GM23338 (cell line): ENCODE data around the gene TMPRSS6. TPM values are rescaled to one million over a fixed set of nuclear protein-coding genes. Genes with fewer than 3 reads are reported as not detected.

Experiments
- ATAC-seq: fragments of 200-7000 bp; cut with Tn5 transposase; 3 replicates; pipeline ENCODE4 v1.9.1; 2020
- DNase-seq: peaks from one replicate; pipeline ENCODE4 v3.0.0-alpha.2; 2015; ENCODE audit warnings: low spot score
- H2AFZ ChIP-seq: fragments of 200-600 bp; sonication (generic); 2 replicates; pipeline ENCODE4 v1.8.0; 2016; ENCODE audit warnings: antibody characterized with exemption, mild to moderate bottlenecking, moderate library complexity
- H3F3A ChIP-seq: fragments of 200-600 bp; sonication (generic); replicated peaks from 2 replicates; pipeline ENCODE4 v1.8.0; 2017; ENCODE audit warnings: antibody characterized with exemption, mixed run types, low read depth
- H3K27ac ChIP-seq: fragments of 200-600 bp; sonication (generic); 2 replicates; pipeline ENCODE4 v1.6.1; 2016; ENCODE audit warnings: low read depth
- H3K27me3 ChIP-seq: fragments of 200-600 bp; sonication (generic); 2 replicates; pipeline ENCODE4 v1.8.0; 2016; ENCODE audit warnings: mild to moderate bottlenecking, mixed run types, moderate library complexity; ENCODE audit not compliant: insufficient read depth
- H3K36me3 ChIP-seq: fragments of 200-600 bp; sonication (generic); 2 replicates; pipeline ENCODE4 v1.8.0; 2016; ENCODE audit warnings: mild to moderate bottlenecking; ENCODE audit not compliant: insufficient read depth
- H3K4me1 ChIP-seq: fragments of 200-600 bp; sonication (generic); 2 replicates; pipeline ENCODE4 v1.8.0; 2016; ENCODE audit warnings: mild to moderate bottlenecking, moderate library complexity; ENCODE audit not compliant: insufficient read depth
- H3K4me2 ChIP-seq: fragments of 200-600 bp; sonication (generic); 2 replicates; pipeline ENCODE4 v1.7.1; 2017; ENCODE audit warnings: mixed run types
- H3K4me3 ChIP-seq: fragments of 200-600 bp; sonication (generic); 2 replicates; pipeline ENCODE4 v1.6.1; 2016; ENCODE audit warnings: mixed run types
- H3K79me2 ChIP-seq: fragments of 200-600 bp; sonication (generic); replicated peaks from 2 replicates; pipeline ENCODE4 v1.8.0; 2017; ENCODE audit warnings: mild to moderate bottlenecking; ENCODE audit not compliant: insufficient read depth
- H3K9me2 ChIP-seq: fragments of 200-600 bp; sonication (generic); 2 replicates; pipeline ENCODE4 v1.8.0; 2017; ENCODE audit not compliant: insufficient read depth
- H4K20me1 ChIP-seq: fragments of 200-600 bp; sonication (generic); replicated peaks from 2 replicates; pipeline ENCODE4 v1.8.0; 2017; ENCODE audit warnings: mild to moderate bottlenecking; ENCODE audit not compliant: insufficient read depth
- H3K27ac Mint-ChIP-seq: 2 replicates; pipeline ENCODE4 v1.8.0; 2020; ENCODE audit warnings: inconsistent platforms, mild to moderate bottlenecking, moderate library complexity, mixed read lengths
- H3K27me3 Mint-ChIP-seq: 3 replicates; pipeline ENCODE4 v1.8.0; 2022; ENCODE audit warnings: low read depth, mild to moderate bottlenecking, moderate library complexity, mixed read lengths, inconsistent platforms; ENCODE audit not compliant: insufficient read depth, poor library complexity
- H3K36me3 Mint-ChIP-seq: 3 replicates; pipeline ENCODE4 v1.8.0; 2021; ENCODE audit warnings: low read depth, mild to moderate bottlenecking, inconsistent platforms, moderate library complexity, mixed read lengths
- H3K4me1 Mint-ChIP-seq: 3 replicates; pipeline ENCODE4 v1.8.0; 2020; ENCODE audit warnings: mild to moderate bottlenecking, inconsistent platforms, mixed read lengths
- H3K4me3 Mint-ChIP-seq: 3 replicates; pipeline ENCODE4 v1.8.0; 2021; ENCODE audit warnings: moderate library complexity, mild to moderate bottlenecking, inconsistent platforms, mixed read lengths
- H3K9me3 Mint-ChIP-seq: 3 replicates; pipeline ENCODE4 v1.8.0; 2020; ENCODE audit warnings: moderate library complexity, mild to moderate bottlenecking, inconsistent platforms, mixed read lengths
- CREB1 ChIP-seq: fragments of 250-450 bp; sonication (Bioruptor Pico); IDR thresholded peaks from 2 replicates; pipeline ENCODE4 v1.5.0; 2020; ENCODE audit warnings: low read depth, mild to moderate bottlenecking, moderate library complexity
- EZH2 ChIP-seq: fragments of 200-600 bp; sonication (generic); IDR thresholded peaks from one replicate; pipeline ENCODE4 v1.8.0; 2017; ENCODE audit warnings: antibody characterized with exemption, mild to moderate bottlenecking, low read depth; ENCODE audit not compliant: unreplicated experiment
- EZH2phosphoT487 ChIP-seq: fragments of 200-600 bp; sonication (generic); IDR thresholded peaks from one replicate; pipeline ENCODE4 v1.8.1; 2018; ENCODE audit warnings: antibody characterized with exemption; ENCODE audit not compliant: unreplicated experiment
- JUNB ChIP-seq: IDR thresholded peaks from one replicate; pipeline ENCODE4 v1.6.1; 2016; ENCODE audit warnings: antibody characterized with exemption; ENCODE audit not compliant: unreplicated experiment
- NANOG ChIP-seq: IDR thresholded peaks from 2 replicates; pipeline ENCODE4 v1.6.1; 2016; ENCODE audit warnings: antibody characterized with exemption, borderline replicate concordance
- STAT1 ChIP-seq: IDR thresholded peaks from one replicate; pipeline ENCODE4 v1.6.1; 2016; ENCODE audit warnings: antibody characterized with exemption; ENCODE audit not compliant: unreplicated experiment
- ZNF114 ChIP-seq: fragments of 250-450 bp; sonication (Bioruptor Pico); IDR thresholded peaks from 2 replicates; pipeline ENCODE4 v1.5.0; 2020; ENCODE audit warnings: mild to moderate bottlenecking, moderate library complexity
- ZNF331 ChIP-seq: fragments of 250-450 bp; sonication (Bioruptor Pico); IDR thresholded peaks from 2 replicates; pipeline ENCODE4 v1.5.0; 2020; ENCODE audit warnings: low read depth, mild to moderate bottlenecking, moderate library complexity
- polyA plus RNA-seq: library from polyadenylated mRNA; unstranded; fragments of >200 nt; fragmentation: Nextera tagmentation; extraction: Ambion mirVana; gene quantifications from 2 replicates; pipeline ENCODE4 v1.2.1, GENCODE V29; 2016
- total RNA-seq: library from RNA; depleted of rRNA; stranded (reverse); fragments of >200 nt; shearing (Covaris generic); gene quantifications from 2 replicates; pipeline ENCODE4 v1.2.3, GENCODE V29; 2014
- TF ChIP-seq, protein P1 (sequence below): IDR thresholded peaks from one replicate; pipeline ENCODE4 v1.6.1; 2018; ENCODE audit warnings: antibody characterized with exemption; ENCODE audit not compliant: unreplicated experiment
- TF ChIP-seq, protein P2 (sequence below), 2 experiments: fragments of 200-600 bp in 1 of 2; sonication (generic) in 1 of 2; conservative IDR thresholded peaks; 2 replicates each; pipeline versions ENCODE4 v1.5.1 to v1.6.1; 2016 to 2017; ENCODE audit warnings: antibody characterized with exemption in 2 of 2, low read depth in 2 of 2, mild to moderate bottlenecking in 2 of 2, moderate library complexity in 1 of 2
- TF ChIP-seq, protein P3 (sequence below): IDR thresholded peaks from 2 replicates; pipeline ENCODE4 v1.6.1; 2016; ENCODE audit warnings: antibody characterized with exemption

TMPRSS6 gene
- total and polyA plus RNA-seq, 2 experiments from 2014 or later, result 0.13 TPM; not detected in 1

DNA sequence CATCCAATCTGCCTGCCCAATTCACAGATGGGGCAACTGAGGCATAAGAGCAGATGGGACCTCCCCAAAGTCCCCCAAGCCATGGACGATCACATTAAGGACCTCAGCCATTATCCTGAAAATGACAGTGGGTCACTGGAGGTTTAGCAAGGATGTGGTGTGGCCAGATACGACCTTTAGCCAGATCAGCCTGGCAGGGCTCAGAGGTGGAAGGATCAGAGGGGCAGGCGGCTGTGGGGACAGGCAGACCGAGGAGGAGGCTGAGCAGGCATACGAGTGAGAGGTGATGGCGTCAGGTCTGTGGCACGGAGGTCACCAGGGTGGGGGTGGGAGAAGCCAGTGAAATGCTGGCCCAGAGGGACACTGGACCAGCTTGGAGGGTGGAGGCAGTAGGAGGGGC is 14.1 kb upstream of the TMPRSS6 start:
- H3K27ac Mint-ChIP-seq, result no peak overlapping the region
- H3K36me3 Mint-ChIP-seq, result no peaks in the 10 kb centered on the region
- no peak overlapping the region for H3K4me3 ChIP-seq

More for the DNA sequence above, 14.1 kb upstream of the TMPRSS6 start:
- Mint-ChIP-seq H3K9me3 (no peaks in the 10 kb centered on the region), H3K4me1 (peaks cover 38% of the 10 kb centered on the region), H3K4me3 (no peak overlapping the region), H3K27me3 (peaks cover 13% of the 10 kb centered on the region)
- H3K27ac ChIP-seq, result no peak overlapping the region
- no peaks in the 10 kb centered on the region for H3K27me3 ChIP-seq
- no peaks in the 10 kb centered on the region for H3F3A ChIP-seq
- no peaks in the 10 kb centered on the region for H4K20me1 ChIP-seq
- no peak for DNase-seq
- no peaks in the 10 kb centered on the region for H3K9me2 ChIP-seq
- H3K36me3 ChIP-seq, result no peaks in the 10 kb centered on the region
- no peak for ATAC-seq
- H2AFZ ChIP-seq, result no peak overlapping the region
- H3K4me1 ChIP-seq, result 0 out of 2 replicates have a peak, but pooled peaks cover 5% of the 10 kb centered on the region
- no peaks in the 10 kb centered on the region for H3K79me2 ChIP-seq
- TF ChIP-seq ZNF331 (CRISPR knock-in tag) (no peak), NANOG (no peak), EZH2phosphoT487 (no peak), EZH2 (no peak), CREB1 (no peak), JUNB (no peak), STAT1 (no peak), ZNF114 (CRISPR knock-in tag) (no peak)
- TF ChIP-seq, protein P1, sequence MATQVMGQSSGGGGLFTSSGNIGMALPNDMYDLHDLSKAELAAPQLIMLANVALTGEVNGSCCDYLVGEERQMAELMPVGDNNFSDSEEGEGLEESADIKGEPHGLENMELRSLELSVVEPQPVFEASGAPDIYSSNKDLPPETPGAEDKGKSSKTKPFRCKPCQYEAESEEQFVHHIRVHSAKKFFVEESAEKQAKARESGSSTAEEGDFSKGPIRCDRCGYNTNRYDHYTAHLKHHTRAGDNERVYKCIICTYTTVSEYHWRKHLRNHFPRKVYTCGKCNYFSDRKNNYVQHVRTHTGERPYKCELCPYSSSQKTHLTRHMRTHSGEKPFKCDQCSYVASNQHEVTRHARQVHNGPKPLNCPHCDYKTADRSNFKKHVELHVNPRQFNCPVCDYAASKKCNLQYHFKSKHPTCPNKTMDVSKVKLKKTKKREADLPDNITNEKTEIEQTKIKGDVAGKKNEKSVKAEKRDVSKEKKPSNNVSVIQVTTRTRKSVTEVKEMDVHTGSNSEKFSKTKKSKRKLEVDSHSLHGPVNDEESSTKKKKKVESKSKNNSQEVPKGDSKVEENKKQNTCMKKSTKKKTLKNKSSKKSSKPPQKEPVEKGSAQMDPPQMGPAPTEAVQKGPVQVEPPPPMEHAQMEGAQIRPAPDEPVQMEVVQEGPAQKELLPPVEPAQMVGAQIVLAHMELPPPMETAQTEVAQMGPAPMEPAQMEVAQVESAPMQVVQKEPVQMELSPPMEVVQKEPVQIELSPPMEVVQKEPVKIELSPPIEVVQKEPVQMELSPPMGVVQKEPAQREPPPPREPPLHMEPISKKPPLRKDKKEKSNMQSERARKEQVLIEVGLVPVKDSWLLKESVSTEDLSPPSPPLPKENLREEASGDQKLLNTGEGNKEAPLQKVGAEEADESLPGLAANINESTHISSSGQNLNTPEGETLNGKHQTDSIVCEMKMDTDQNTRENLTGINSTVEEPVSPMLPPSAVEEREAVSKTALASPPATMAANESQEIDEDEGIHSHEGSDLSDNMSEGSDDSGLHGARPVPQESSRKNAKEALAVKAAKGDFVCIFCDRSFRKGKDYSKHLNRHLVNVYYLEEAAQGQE, result no peak
- TF ChIP-seq, protein P2, sequence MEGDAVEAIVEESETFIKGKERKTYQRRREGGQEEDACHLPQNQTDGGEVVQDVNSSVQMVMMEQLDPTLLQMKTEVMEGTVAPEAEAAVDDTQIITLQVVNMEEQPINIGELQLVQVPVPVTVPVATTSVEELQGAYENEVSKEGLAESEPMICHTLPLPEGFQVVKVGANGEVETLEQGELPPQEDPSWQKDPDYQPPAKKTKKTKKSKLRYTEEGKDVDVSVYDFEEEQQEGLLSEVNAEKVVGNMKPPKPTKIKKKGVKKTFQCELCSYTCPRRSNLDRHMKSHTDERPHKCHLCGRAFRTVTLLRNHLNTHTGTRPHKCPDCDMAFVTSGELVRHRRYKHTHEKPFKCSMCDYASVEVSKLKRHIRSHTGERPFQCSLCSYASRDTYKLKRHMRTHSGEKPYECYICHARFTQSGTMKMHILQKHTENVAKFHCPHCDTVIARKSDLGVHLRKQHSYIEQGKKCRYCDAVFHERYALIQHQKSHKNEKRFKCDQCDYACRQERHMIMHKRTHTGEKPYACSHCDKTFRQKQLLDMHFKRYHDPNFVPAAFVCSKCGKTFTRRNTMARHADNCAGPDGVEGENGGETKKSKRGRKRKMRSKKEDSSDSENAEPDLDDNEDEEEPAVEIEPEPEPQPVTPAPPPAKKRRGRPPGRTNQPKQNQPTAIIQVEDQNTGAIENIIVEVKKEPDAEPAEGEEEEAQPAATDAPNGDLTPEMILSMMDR (conservative IDR thresholded peaks at IDR 0.05; ENCODE audit: low read depth in 2 of 2), result no peak
- TF ChIP-seq, protein P3, sequence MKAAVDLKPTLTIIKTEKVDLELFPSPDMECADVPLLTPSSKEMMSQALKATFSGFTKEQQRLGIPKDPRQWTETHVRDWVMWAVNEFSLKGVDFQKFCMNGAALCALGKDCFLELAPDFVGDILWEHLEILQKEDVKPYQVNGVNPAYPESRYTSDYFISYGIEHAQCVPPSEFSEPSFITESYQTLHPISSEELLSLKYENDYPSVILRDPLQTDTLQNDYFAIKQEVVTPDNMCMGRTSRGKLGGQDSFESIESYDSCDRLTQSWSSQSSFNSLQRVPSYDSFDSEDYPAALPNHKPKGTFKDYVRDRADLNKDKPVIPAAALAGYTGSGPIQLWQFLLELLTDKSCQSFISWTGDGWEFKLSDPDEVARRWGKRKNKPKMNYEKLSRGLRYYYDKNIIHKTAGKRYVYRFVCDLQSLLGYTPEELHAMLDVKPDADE, result no peak
- no peak overlapping the region for H3K4me2 ChIP-seq
